Left hindlimb (tissue), 1 donor: ENCODE measurements around the gene ZNF213.
A peak's percentile ranks its signal among the peaks of the same experiment; 100 is the strongest.
"Not testable (repeated sequence)": the region's sequence is repeated elsewhere in the genome, so short reads cannot be mapped to it uniquely, and the experiment has no call there.

Experiments
- DNase-seq: peaks from one replicate; pipeline ENCODE4 v3.0.0-alpha.2; 2018

The ZNF213 gene

DNA sequence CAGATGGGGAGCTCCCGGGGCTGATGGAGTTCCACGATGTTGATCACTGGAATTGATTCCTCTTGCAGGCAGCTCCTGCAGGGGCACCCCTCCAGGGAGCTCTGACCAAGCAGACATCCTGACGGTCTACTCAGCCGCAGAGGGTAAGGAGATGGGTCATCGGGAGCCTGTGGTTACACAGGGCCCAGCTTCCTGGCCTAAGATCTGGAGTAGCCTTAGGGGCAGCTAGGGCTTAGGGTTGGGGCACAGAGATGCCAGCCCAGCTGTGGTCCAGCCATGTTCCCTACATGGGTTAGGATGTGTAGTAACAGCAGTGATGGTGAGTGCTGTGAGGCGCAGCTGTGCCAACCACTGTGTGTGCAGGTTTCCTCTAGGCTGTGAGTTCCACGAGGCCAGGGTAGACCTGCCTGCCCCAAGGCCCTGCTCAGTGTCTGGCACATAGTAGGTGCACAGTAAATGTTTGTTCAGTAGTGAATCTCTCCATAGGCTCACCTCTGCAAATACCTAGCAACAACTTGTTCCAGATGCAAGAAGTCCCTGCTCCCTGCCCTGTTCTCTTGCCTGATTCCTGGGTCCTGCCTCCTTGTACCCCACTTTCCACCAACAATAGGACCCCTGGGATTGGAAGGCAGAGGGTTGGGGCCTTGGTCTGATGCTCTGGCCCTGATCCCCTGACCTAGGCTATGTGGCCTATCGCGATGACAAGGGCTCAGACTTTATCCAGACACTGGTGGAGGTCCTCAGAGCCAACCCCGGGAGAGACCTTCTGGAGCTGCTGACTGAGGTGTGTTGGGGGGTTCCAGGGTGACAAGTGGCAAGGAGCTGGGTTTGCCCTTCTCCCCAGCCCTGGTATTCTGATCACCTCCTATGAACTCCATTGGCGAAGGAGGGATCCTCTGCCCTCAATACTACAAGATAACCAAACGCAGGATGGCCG lies 13.7 kb downstream of the ZNF213 start:
- no peak for DNase-seq

DNA sequence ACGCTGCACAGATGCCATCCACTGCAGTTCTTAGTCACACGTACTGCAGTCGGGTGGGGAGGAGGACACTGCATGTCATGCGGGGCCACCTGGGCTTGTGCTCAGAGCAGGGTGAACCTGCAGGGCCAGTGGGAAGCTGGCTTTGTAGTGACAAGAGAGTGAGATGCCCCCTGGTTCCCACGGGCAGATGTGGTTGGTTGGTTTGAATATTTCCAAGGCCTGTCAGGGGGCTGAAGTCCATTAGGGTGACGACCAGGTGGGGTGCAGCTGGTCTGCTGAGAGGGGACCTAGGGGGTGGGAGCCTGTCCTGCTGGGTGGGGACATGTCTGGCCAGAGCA lies 14.3 kb downstream of the ZNF213 start:
- no peak for DNase-seq

DNA sequence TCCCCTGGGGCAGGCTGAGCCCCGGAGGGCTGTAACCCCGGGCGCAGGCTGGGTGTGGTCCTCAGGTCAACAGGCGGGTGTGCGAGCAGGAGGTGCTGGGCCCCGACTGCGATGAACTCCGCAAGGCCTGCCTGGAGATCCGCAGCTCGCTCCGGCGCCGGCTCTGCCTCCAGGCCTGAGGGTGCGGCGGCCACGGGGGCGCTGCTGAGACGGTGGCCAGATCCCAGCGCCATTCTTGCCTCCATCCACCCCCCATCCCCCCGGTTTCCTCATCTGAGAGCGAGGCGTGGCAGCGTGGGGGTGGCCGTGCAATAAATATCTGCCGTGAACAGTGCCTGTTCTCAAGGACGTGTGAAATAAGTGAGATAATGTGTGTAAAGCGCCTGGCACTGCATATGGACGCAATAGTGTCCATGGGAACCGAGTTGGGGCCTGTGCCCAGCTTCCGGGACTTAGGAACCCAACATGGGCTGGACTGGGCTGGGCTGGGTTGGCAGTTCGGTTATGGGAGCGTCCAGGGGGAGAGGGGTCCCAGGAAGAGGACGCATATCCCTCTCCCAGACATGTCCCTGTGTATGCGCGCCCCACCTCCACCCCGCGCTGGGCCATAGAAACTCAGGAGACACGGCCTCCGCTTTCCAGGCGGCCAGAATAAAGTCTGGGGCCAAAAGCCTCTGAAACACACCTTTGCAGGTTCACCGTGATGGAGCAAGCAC lies 15.0 kb downstream of the ZNF213 start:
- DNase-seq = peak; percentile 77

DNA sequence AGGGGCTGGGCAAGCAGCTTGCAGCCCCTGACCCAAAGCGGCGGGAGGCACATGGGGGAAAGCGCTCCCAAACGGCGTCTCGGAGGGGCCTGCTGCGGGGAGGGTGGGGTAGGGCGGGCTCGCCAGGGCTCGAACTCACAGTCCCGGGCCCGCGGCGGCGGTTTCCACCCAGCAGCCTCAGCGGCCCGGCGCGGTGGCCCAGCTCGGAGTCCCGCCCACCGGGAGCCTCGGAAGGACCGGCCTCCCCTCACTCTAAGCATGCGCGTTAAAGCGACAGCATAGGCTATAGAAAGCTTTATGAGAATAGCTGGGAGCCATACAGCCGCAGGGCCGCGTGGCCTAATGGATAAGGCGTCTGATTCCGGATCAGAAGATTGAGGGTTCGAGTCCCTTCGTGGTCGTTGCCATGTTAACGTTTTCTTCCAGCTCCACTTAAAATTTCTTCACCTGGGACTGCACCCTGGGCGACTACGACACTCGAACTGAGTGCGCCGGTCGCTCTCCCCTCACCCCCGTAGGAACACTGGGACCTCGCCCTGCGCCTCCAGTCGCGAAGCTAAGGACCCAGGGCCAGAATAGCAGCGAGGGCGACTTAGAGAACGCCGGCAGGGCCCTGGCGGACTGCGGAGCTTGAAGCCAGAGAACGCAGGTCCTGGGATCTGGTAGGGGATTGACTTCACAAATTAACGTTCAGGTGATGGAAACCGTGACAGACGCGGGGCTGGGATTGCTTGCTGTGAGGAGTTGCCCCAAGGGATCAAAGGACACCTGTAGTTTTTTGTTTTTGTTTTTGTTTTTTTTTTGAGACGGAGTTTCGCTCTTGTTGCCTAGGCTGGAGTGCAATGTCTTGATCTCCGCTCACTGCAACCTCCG lies 15.8 kb downstream of the ZNF213 start:
- peak; percentile 97 for DNase-seq

DNA sequence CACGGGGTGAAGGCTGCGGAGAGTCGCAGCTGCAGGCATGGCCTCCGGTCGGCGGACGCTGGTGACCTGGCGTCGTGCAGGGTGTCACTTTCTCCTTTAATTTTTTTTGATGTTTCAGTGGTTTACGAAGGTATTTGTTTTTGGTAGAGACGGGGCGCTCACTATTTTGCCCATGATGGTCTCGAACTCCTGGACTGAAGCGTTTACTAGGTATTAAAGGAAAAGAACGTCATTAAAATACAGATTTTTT lies 17.1 kb downstream of the ZNF213 start:
- DNase-seq = no peak

DNA sequence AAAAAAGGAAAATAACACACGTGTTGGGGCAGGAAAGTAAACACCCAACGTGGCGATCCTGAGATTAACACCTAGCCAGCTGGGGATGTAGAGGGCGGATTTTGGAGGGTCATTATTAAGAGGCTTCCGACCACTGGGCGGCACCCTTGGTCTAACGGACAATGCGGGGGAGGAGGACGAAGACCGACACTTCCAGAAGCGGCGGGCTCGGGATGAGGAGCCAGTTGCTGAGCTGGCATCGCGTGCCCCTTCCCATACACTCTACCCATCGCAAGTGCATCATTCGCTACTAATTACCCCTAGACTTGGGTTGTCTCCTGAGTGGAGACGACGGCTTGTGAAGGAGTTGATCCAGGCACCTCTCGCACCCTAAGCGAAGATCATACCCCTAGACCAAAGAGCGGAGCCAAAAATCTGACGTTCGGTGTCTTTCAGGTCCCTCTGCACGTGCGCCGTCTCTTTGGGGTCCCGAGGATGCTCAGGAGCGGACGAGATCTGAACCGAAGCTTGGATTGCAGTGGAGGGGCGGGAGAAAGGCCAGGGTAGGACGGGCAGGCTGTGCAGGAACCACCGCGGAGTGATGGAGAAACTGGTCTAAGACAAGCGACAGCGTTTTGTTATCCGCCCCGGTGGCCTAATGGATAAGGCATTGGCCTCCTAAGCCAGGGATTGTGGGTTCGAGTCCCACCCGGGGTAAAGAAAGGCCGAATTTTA lies 17.6 kb downstream of the ZNF213 start:
- DNase-seq = peak; percentile 93

DNA sequence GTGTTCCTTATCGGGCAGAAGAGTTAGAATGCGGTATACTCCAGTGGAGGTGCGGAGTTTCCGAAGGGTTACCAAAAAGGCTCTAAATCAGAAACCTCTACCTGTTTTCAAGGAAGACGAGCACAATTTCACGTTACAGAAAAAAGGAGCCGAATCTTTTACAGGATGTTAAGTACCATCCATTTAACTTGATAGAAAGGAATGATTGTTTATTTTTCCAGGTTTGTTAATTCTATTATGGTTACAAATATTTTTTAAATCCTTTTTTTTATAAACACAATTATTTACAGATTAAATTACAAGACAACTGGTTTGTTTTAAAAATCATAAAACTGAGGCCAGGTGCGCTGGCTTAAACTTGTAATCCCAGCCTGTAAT lies 18.2 kb downstream of the ZNF213 start:
- no peak for DNase-seq

DNA sequence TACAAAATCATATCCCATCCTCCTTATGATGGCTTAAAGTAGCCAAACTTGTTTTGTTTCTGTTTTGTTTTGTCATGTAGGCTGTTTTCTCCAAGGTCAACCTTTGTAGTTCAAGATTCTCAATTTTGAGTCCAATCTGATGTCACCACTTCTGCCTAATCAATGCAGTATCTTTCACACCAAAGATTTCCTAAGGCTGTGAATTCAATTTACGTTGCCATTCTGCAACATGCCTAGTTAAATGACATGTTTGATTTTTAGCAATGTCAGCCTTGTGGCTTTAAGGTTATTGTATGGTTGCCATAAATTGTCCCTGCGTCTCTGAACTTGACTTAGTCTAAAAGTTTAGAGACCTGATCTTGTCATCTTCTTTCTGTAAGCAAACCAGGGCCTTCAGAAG lies 20.4 kb downstream of the ZNF213 start:
- no peak for DNase-seq

DNA sequence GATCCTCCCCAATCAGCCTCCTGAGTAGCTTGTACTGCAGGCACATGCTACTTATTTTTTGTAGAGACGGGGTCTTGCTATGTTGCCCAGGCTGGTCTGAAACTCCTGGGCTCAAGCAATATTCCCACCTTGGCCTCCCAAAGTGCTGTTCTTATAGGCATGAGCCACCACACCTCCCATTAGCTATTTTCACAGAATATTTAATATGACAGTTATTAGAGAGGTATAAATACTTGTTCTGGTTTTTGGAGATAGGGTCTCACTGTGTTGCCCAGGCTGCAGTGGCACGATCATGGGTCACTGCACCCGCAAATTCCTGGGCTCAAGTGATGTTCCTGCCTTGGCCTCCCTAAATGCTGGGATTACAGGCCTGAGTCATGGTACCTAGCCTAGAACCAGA lies 21.1 kb downstream of the ZNF213 start:
- DNase-seq = no peak

DNA sequence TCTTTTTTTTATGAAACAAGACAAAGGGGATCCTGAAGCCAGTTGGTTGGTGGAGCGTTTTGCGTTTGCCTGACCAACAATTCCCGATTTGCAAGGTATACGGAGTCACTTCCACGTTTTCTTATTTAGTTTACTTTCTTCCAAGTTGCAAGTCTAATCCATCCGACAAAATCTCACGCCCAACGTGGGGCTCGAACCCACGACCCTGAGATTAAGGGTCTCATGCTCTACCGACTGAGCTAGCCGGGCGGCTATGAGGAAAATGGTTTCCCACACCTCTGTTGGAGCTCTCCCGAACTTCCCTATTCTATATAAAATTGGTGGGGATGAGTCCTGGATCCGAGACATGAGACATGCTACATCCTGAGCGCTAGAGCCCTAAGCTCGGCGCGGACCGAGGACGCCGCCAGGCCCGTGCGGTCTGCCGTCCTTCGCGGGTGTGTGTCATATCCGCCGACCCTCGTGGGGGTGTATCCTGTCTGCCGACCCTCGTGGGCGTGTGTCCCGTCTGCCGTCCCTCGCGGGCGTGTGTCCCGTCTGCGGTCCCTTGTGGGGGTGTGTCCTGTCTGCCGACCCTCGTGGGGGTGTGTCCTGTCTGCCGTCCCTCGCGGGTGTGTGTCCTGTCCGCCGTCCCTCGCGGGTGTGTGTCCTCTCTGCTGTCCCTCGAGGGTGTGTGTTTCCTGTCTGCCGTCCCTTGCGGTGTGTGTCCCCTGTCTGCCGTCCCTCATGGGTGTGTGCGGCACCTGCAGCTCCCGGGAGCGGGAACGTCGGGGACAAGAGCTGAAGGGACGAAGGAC lies 22.6 kb downstream of the ZNF213 start:
- DNase-seq = peak; percentile 89

DNA sequence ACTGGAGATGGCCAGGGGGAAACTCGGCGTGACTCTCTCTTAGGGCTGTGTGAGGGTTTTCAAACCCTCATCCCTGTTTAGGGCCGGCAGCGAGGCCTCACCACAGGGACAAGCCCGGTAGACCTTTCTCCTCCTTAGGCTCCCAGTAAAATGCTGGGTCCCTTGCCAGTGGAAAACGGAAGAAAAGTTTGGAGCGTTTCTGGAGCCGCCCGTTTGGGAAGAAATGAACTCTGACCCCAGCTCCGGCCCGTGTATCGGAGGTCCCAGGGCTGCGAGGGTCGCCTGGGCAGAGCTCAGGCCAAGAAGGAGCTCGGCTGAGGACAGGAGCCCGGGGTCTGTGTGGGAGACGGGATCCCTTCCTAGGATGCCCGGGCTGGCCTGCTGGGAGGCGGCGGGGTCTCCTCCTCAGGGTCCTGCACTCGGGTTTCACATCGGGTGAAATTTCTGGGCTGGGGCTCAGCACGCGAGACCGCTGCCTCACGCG lies 23.2 kb downstream of the ZNF213 start:
- DNase-seq = no peak

DNA sequence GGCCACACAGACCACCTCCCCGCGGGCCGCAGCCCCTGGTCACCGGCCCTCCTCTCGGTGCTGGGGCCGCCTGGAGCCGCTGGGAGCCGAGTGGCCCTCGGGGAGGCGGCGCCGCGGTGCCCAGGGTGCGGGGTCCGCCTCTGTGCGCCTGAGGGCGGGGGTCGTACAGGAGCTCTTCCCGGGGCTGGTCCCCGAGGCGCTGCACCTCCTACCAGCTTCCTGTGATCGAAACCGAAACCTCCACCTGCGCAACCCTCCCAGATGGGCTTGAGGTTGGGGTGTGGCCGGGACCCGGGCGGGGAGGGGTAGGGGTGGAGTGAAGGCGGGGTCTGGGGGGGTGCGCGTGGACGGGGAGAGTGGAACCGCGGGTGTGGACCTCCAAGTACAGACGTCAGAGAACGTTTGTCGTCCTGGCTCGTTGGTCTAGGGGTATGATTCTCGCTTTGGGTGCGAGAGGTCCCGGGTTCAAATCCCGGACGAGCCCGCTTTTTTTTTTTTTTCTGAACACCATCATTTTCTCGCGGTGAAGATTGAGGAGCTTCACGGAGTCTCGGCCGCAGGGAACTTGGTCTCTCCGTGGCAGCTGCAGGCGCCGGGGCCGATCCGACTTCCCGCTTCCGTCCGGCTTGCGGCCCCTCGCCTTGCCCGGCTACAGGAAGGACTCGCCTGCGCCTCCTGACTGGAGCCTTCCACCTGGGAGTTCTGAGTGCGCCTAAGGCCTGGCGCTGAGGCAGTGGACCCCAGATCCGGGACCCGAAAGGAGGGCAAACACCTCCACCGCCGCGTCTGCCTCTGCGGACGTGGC lies 23.9 kb downstream of the ZNF213 start:
- peak; percentile 84 for DNase-seq

DNA sequence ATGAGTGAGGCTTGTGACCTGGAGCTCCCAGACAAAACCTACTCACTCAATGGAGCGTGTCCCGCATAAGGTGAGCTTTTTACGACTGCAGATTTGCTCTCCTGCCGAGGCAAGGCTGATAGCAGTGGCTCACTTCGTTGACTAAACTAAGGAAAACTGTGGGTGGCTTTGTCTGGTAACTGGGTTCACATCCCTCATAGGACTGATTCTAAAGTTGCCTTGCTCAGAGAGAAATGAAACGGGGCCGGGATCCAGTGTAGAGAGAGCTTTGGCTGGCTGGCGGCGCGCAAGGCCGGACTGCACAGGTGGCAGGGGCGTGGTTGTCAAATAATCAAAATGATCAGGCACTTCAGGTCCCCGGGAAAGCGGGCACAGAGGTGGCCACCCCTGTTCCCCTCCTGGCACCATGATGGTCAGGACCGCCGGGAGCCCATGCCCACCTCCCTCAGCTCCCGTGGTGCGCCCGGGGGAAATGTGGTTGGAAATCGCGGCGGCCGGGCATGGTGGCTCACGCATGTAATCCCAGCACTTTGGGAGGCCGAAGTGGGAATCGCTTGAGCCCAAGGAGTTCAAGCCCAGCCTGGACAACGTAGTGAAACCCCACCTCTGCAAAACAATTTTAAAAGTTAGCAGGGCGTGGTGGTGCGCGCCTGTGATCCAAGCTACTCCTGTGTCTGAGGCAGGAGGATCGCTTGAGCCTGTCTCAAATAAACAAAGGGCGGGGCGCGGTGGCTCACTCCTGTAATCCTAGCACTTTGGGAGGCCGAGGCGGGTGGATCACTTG lies 26.6 kb downstream of the ZNF213 start:
- DNase-seq = no peak

DNA sequence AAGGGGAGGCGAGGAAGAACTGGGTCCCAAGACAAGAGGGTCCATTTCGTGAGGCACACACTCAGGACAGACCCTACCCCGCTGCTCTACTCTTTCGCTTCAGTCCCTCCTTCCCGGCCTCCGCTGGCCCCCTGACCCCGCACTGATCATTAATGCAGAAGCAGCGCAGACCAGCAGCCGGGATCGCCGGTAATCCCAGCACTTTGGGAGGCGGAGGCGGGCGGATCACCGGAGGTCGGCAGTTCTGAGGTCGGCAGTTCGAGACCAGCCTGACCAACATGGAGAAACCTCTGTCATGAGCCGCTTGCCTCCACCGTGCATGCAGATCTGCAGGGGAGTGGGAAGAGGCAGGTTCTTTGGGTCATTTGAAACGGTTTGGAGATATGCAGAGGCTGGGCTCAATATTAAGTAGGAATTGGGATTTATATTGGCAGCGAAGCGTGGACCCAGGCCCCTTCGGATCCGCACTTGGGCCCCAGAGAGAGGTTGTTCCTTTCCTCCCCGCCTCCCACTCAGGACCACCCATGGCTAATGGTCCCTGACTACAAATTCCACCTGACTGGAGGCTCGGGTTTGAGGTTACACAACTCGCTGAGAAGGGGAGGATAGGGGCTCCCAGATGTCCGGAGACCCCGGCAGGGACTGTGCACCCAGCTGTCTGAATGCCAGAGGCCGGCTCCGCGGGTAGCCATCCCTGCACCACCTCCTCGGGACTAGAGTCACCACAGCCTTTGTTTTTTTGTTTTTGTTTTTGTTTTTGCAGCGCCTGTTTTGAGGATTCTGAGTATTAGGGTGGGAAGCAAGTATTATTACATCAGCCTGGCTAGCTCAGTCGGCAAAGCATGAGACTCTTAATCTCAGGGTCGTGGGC lies 29.5 kb downstream of the ZNF213 start:
- no peak for DNase-seq

DNA sequence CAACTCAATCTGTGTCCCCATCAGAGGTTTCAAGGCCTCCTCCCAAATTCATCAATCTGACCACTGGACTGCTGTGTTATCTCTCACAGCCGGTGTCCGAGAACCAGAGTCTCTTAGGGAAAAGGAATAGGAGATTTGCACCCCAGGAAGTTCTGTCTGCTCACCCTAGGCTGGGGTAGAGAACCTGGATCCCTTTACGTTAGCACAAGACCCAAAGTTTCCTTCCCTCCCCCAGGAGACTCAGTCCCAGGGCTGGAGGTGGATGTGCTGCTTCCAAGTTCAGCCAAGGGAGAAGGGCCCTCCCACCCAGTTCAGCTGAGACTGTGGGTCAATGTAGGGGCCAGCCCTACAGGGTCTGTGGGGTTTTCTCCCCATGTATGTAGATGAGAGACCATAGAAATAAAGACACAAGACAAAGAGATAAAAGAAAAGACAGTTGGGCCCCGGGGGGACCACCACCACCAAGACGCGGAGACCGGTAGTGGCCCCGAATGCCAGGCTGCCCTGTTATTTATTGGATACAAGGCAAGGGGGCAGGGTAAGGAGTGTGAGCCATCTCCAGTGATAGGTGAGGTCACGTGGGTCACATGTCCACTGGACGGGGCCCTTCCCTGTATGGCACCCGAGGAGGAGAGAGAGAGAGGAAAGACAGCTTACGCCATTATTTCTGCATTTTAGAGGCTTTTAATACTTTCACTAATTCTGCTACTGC lies 30.4 kb downstream of the ZNF213 start:
- DNase-seq = no peak

DNA sequence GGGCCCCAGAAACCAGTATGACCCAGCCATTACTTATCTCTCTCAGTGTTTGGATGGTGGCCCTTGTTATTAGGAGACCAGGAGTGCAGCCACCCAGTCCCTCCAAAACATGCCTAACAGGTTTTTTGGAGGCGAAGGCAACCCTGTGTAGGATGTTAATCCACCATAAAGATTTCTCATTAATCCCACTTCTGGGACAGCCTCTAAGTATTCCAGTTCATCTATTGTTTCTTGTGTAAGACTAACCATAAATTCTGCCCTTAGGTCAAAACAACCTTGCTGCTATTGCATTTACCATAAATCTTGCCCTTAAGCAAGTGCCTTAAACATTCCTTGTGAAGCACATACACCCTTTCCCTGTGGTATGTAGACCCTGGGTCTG lies 31.7 kb downstream of the ZNF213 start:
- DNase-seq = no peak

DNA sequence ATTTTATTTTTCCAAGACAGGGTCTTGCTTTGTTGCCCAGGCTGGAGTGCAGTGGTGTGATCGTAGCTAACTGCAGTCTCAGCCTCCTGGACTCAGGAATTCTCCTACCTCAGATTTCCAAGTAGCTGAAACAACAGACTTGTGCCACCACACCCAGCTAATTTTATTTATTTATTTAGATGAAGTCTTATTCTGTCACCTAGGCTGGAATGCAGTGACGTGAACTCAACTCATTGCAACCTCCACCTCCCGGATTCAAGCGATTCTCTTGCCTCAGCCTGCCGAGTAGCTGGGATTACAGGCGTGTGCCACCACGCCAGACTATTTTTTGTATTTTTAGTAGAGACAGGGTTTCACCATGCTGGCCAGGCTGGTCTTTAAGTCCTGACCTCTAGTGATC lies 33.9 kb downstream of the ZNF213 start:
- DNase-seq = not testable (repeated sequence)

DNA sequence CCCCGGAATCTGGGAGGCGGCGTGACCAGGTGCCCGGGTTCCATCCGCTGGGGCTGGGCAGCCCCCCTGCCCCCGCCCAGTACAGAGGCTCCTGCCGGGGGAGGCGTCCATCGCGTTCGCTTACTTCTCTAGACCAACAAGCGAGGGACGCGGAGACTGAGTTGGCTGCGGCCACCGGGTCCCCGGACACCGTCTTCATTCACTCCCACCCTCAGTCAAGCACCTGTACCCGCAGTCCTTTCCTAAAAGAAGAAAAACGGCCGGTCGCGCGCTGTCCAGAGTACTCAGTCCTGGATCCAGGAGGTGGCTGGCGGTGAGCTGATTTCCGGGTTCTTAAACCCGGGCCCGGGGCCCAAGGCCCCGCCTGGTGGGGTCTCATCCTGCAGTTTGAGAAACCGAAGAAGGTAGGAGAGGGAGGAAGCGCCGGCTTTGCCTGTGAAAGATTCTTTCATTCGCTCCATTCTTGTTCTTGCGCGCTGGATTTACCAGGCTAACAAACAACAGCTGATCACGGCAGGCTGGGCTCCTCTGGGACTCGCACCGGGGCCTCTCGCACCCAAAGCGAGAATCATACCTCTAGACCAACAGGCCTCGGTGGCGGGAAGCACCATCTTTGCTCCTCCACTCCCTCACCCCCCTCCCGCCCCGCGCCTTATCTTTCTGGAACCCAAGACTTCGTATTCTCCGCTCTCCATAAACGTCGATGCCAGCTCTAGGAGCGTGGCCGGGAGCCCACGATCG lies 35.8 kb downstream of the ZNF213 start:
- DNase-seq = no peak
